IMR-90 (cell line): Measurements from ENCODE around the gene HUS1B. TPM values are rescaled to one million over a fixed set of nuclear protein-coding genes. Genes with fewer than 3 reads are reported as not detected.
"Not testable (repeated sequence)": the region's sequence is repeated elsewhere in the genome, so short reads cannot be mapped to it uniquely, and the experiment has no call there.

ENCODE experiments used
- ATAC-seq: fragments of 200-7000 bp; cut with Tn5 transposase; 2 replicates; pipeline ENCODE4 v1.9.1; 2020; ENCODE audit warnings: low read depth, mild to moderate bottlenecking, moderate library complexity
- BruUV-seq: library from RNA; stranded (reverse); fragments of 400-500 nt; replicated peaks from 2 replicates; lab custom pipeline; 2021; lab: Mats Ljungman, UMichigan
- CTCF ChIA-PET: fragments of 300-600 bp; formaldehyde crosslinking; extraction: SDS; loops from one replicate; lab custom pipeline; 2021; ENCODE audit warnings: antibody characterized with exemption; lab: Yijun Ruan, JAX
- POLR2A ChIA-PET: fragments of 300-600 bp; sonication (Branson Sonifier 250); formaldehyde crosslinking; loops from one replicate; lab custom pipeline; 2022; ENCODE audit warnings: antibody characterized with exemption; ENCODE audit not compliant: unreplicated experiment; lab: Charles Lee
- DNase-seq: peaks from one replicate; pipeline ENCODE4 v3.0.0; 2013
- H2AFZ ChIP-seq: replicated peaks from 2 replicates; pipeline ENCODE3; 2013; ENCODE audit warnings: low read length, mild to moderate bottlenecking; ENCODE audit not compliant: poor library complexity
- H2AK5ac ChIP-seq: 2 replicates; pipeline ENCODE4 v1.6.1; 2013; ENCODE audit warnings: low read depth, low read length, inconsistent platforms
- H2AK9ac ChIP-seq: replicated peaks from 2 replicates; pipeline ENCODE3; 2013; ENCODE audit warnings: mild to moderate bottlenecking, low read depth, low read length, moderate library complexity; ENCODE audit not compliant: poor library complexity
- H2BK120ac ChIP-seq: 2 replicates; pipeline ENCODE4 v1.6.1; 2013; ENCODE audit warnings: low read depth, low read length, inconsistent platforms
- H2BK15ac ChIP-seq: 3 replicates; pipeline ENCODE4 v1.6.1; 2013; ENCODE audit warnings: low read depth, low read length, inconsistent platforms
- H2BK20ac ChIP-seq: 2 replicates; pipeline ENCODE4 v1.6.1; 2013; ENCODE audit warnings: low read depth, mild to moderate bottlenecking, inconsistent platforms, low read length, moderate library complexity
- H2BK5ac ChIP-seq: 2 replicates; pipeline ENCODE4 v1.6.1; 2013; ENCODE audit warnings: mild to moderate bottlenecking, low read depth, low read length, inconsistent platforms; ENCODE audit not compliant: poor library complexity, severe bottlenecking
- H3K14ac ChIP-seq: replicated peaks from 2 replicates; pipeline ENCODE4 v1.6.1; 2013; ENCODE audit warnings: low read depth, low read length, inconsistent platforms
- H3K18ac ChIP-seq: 2 replicates; pipeline ENCODE4 v1.6.1; 2013; ENCODE audit warnings: low read depth, low read length, control low read depth
- H3K23ac ChIP-seq: 2 replicates; pipeline ENCODE4 v1.6.1; 2013; ENCODE audit warnings: low read depth, low read length, inconsistent platforms
- H3K27ac ChIP-seq: 2 replicates; pipeline ENCODE4 v1.5.1; 2013; ENCODE audit warnings: mild to moderate bottlenecking, control low read depth, low read length; ENCODE audit not compliant: insufficient read depth
- H3K27me3 ChIP-seq: 2 replicates; pipeline ENCODE4 v1.6.1; 2013; ENCODE audit warnings: low read length; ENCODE audit not compliant: control insufficient read depth, insufficient read depth
- H3K36me3 ChIP-seq: 2 replicates; pipeline ENCODE4 v1.6.1; 2013; ENCODE audit warnings: low read length, mixed read lengths; ENCODE audit not compliant: control insufficient read depth, insufficient read depth
- H3K4ac ChIP-seq: 2 replicates; pipeline ENCODE4 v1.6.1; 2013; ENCODE audit warnings: low read depth, low read length, inconsistent platforms
- H3K4me1 ChIP-seq: 2 replicates; pipeline ENCODE4 v1.6.1; 2013; ENCODE audit warnings: low read length, mixed read lengths; ENCODE audit not compliant: control insufficient read depth, insufficient read depth
- H3K4me2 ChIP-seq: 2 replicates; pipeline ENCODE4 v1.6.1; 2013; ENCODE audit warnings: low read depth, mild to moderate bottlenecking, control low read depth, low read length, moderate library complexity
- H3K4me3 ChIP-seq: 2 replicates; pipeline ENCODE4 v1.5.1; 2013; ENCODE audit warnings: low read depth, mild to moderate bottlenecking, control low read depth, low read length, moderate library complexity; ENCODE audit not compliant: insufficient read depth
- H3K56ac ChIP-seq: 2 replicates; pipeline ENCODE4 v1.6.1; 2013; ENCODE audit warnings: low read length, inconsistent platforms; ENCODE audit not compliant: insufficient read depth; ENCODE audit errors: extremely low read depth
- H3K79me1 ChIP-seq, 2 experiments: 2 replicates each; pipeline ENCODE4 v1.6.1; 2013; ENCODE audit warnings: low read length in 2 of 2, inconsistent platforms in 1 of 2, low read depth in 1 of 2
- H3K9ac ChIP-seq: 2 replicates; pipeline ENCODE4 v1.6.1; 2013; ENCODE audit warnings: low read depth, low read length, control low read depth
- H3K9me1 ChIP-seq: 2 replicates; pipeline ENCODE4 v1.6.1; 2013; ENCODE audit warnings: low read length, inconsistent platforms; ENCODE audit not compliant: insufficient read depth
- H3K9me3 ChIP-seq: 2 replicates; pipeline ENCODE4 v1.6.1; 2013; ENCODE audit warnings: low read length; ENCODE audit not compliant: control insufficient read depth, insufficient read depth
- H4K20me1 ChIP-seq: 2 replicates; pipeline ENCODE4 v1.6.1; 2013; ENCODE audit warnings: low read length, inconsistent platforms; ENCODE audit not compliant: insufficient read depth
- H4K5ac ChIP-seq: 2 replicates; pipeline ENCODE4 v1.6.1; 2013; ENCODE audit warnings: mild to moderate bottlenecking, low read depth, low read length, control low read depth
- H4K8ac ChIP-seq, 2 experiments: 2 replicates each; pipeline ENCODE4 v1.6.1; 2013; ENCODE audit warnings: low read depth in 2 of 2, low read length in 2 of 2, control low read depth in 1 of 2, inconsistent platforms in 1 of 2
- H4K91ac ChIP-seq: 2 replicates; pipeline ENCODE4 v1.6.1; 2013; ENCODE audit warnings: low read depth, low read length, inconsistent platforms; ENCODE audit not compliant: insufficient read depth
- WGBS, 2 experiments: methylation state at CpG; one replicate each; pipeline versions ENCODE4 v1.1.5 to v1.1.7; 2013; ENCODE audit warnings: missing lambda C conversion rate in 2 of 2; ENCODE audit not compliant: insufficient read length in 1 of 2; ENCODE audit errors: extremely low coverage in 2 of 2; 5-methylcytosine and 5-hydroxymethylcytosine counted together
- dilution Hi-C: fragments of 300-500 bp; cut with HindIII; formaldehyde crosslinking; loops from one replicate; pipeline ENCODE4 v1.14.3; 2018; ENCODE audit warnings: low sequenced_read_pairs; ENCODE audit not compliant: unreplicated experiment
- in situ Hi-C: fragments of 300-500 bp; cut with MboI; formaldehyde crosslinking; loops from 3 replicates; pipeline ENCODE4 v1.14.3; 2019; ENCODE audit warnings: low sequenced_read_pairs, inconsistent platforms, mixed read lengths
- intact Hi-C: fragments of 100-400 bp; cut with micrococcal nuclease; formaldehyde crosslinking; loops from 2 replicates; pipeline ENCODE4 v1.10.0; 2022
- polyA plus RNA-seq, 3 experiments: library from polyadenylated mRNA; depleted of rRNA; stranded (reverse); fragments of >200 nt; gene quantifications; 2 replicates each; pipeline ENCODE4 v1.2.3, GENCODE V29; 2012; ENCODE audit warnings: low replicate concordance in 1 of 3
- total RNA-seq: library from RNA; depleted of rRNA; stranded (reverse); fragments of >200 nt; gene quantifications from 2 replicates; pipeline ENCODE4 v1.2.3, GENCODE V29; 2012

The HUS1B gene
- total and polyA plus RNA-seq, 2 of the 4 experiments (the other 2 are of a cell fraction): 0.36 to 0.39 TPM

GRCh38 chr6:694431-695126 lies 37.7 kb upstream of the HUS1B start:
- CTCF ChIA-PET: not testable (repeated sequence)

More at GRCh38 chr6:694431-695126, 37.7 kb upstream of the HUS1B start:
- H3K4ac ChIP-seq, H3K4me1 ChIP-seq, intact Hi-C loops, H2BK20ac ChIP-seq, H2BK15ac ChIP-seq, ATAC-seq, H3K27me3 ChIP-seq, H3K9me1 ChIP-seq, H2BK120ac ChIP-seq, H3K9ac ChIP-seq, H4K20me1 ChIP-seq, BruUV-seq, H3K9me3 ChIP-seq, H3K4me2 ChIP-seq, H3K14ac ChIP-seq, H4K91ac ChIP-seq, H3K4me3 ChIP-seq, H2AK5ac ChIP-seq, DNase-seq, H3K36me3 ChIP-seq, H3K27ac ChIP-seq, in situ Hi-C loops, POLR2A ChIA-PET, H3K18ac ChIP-seq, H4K5ac ChIP-seq, H3K56ac ChIP-seq, H2AK9ac ChIP-seq, H2BK5ac ChIP-seq, H3K23ac ChIP-seq, H4K8ac ChIP-seq, H2AFZ ChIP-seq, dilution Hi-C loops: not testable (repeated sequence)
- H3K79me1 ChIP-seq: peaks cover 17 to 34% of the 10 kb centered on the region in 2 experiments
- WGBS, 2 experiments: 95% methylated on average over 20 of the region's 40 CpGs; no CpG with 5 or more reads in 1 of the 2 experiments
